DOHH2 (cell line): ENCODE measurements around the gene RNPEPL1.

Source experiments
- H3F3A ChIP-seq: fragments of 200-600 bp; sonication (generic), shearing (Covaris generic); 2 replicates; pipeline ENCODE4 v1.6.0; 2016; ENCODE audit warnings: antibody characterized with exemption, mild to moderate bottlenecking; ENCODE audit not compliant: control insufficient read depth, insufficient read depth
- H3K27ac ChIP-seq: fragments of 200-600 bp; sonication (generic); 2 replicates; pipeline ENCODE4 v1.5.1; 2014; ENCODE audit warnings: low read depth, mild to moderate bottlenecking, low read length, moderate library complexity
- H3K27me3 ChIP-seq: fragments of 200-600 bp; sonication (generic); 2 replicates; pipeline ENCODE4 v1.6.1; 2014; ENCODE audit warnings: mild to moderate bottlenecking, low read length, mixed read lengths; ENCODE audit not compliant: control insufficient read depth
- H3K36me3 ChIP-seq: fragments of 200-600 bp; sonication (generic); 2 replicates; pipeline ENCODE4 v1.6.1; 2014; ENCODE audit warnings: mild to moderate bottlenecking, low read length, moderate library complexity, mixed read lengths; ENCODE audit not compliant: control insufficient read depth
- H3K4me1 ChIP-seq: fragments of 200-600 bp; sonication (generic); 2 replicates; pipeline ENCODE4 v1.6.1; 2014; ENCODE audit warnings: mild to moderate bottlenecking, low read length, mixed read lengths; ENCODE audit not compliant: control insufficient read depth
- H3K4me2 ChIP-seq: fragments of 200-600 bp; sonication (generic); 2 replicates; pipeline ENCODE4 v1.6.0; 2014; ENCODE audit warnings: mild to moderate bottlenecking, low read length, moderate library complexity
- H3K4me3 ChIP-seq: fragments of 200-600 bp; sonication (generic); 2 replicates; pipeline ENCODE4 v1.5.1; 2014; ENCODE audit warnings: mild to moderate bottlenecking, low read length, mixed read lengths
- H3K79me2 ChIP-seq: fragments of 200-600 bp; sonication (generic); 2 replicates; pipeline ENCODE4 v1.6.1; 2014; ENCODE audit warnings: mild to moderate bottlenecking, low read length, mixed read lengths; ENCODE audit not compliant: control insufficient read depth
- H3K9me2 ChIP-seq: fragments of 200-600 bp; sonication (generic); replicated peaks from 2 replicates; pipeline ENCODE4 v1.6.1; 2014; ENCODE audit warnings: mild to moderate bottlenecking, low read length, mixed read lengths; ENCODE audit not compliant: control insufficient read depth
- H3K9me3 ChIP-seq: fragments of 200-600 bp; sonication (generic); 2 replicates; pipeline ENCODE4 v1.6.1; 2014; ENCODE audit warnings: antibody characterized with exemption, low read length, mixed read lengths; ENCODE audit not compliant: control insufficient read depth, insufficient read depth
- H4K20me1 ChIP-seq: fragments of 200-600 bp; sonication (generic); 2 replicates; pipeline ENCODE4 v1.6.0; 2014; ENCODE audit warnings: low read depth, mild to moderate bottlenecking, antibody characterized with exemption, low read length, moderate library complexity; ENCODE audit not compliant: control insufficient read depth, insufficient read depth
- EZH2phosphoT487 ChIP-seq: fragments of 200-600 bp; sonication (generic); IDR thresholded peaks from 2 replicates; pipeline ENCODE4 v1.6.1; 2017; ENCODE audit warnings: borderline replicate concordance, mild to moderate bottlenecking, antibody characterized with exemption, low read length, moderate library complexity, mixed read lengths
- TF ChIP-seq, protein P1 (sequence below): fragments of 200-600 bp; sonication (generic); IDR thresholded peaks from one replicate; pipeline ENCODE4 v1.5.1; 2014; ENCODE audit warnings: antibody characterized with exemption, mild to moderate bottlenecking, low read depth, low read length; ENCODE audit not compliant: poor library complexity, severe bottlenecking

Gene RNPEPL1

GRCh38 chr2:240557101-240557751, 11.1 kb upstream of the RNPEPL1 start:
- H3K4me2 ChIP-seq: no peak overlapping the region
- H3K9me2 ChIP-seq: no peaks in the 10 kb centered on the region
- peaks cover 89% of the 10 kb centered on the region for H3K79me2 ChIP-seq
- peaks cover 80% of the 10 kb centered on the region for H3K36me3 ChIP-seq
- TF ChIP-seq, protein P1, sequence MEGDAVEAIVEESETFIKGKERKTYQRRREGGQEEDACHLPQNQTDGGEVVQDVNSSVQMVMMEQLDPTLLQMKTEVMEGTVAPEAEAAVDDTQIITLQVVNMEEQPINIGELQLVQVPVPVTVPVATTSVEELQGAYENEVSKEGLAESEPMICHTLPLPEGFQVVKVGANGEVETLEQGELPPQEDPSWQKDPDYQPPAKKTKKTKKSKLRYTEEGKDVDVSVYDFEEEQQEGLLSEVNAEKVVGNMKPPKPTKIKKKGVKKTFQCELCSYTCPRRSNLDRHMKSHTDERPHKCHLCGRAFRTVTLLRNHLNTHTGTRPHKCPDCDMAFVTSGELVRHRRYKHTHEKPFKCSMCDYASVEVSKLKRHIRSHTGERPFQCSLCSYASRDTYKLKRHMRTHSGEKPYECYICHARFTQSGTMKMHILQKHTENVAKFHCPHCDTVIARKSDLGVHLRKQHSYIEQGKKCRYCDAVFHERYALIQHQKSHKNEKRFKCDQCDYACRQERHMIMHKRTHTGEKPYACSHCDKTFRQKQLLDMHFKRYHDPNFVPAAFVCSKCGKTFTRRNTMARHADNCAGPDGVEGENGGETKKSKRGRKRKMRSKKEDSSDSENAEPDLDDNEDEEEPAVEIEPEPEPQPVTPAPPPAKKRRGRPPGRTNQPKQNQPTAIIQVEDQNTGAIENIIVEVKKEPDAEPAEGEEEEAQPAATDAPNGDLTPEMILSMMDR: no peak
- no peak for TF ChIP-seq EZH2phosphoT487
- peaks cover 36% of the 10 kb centered on the region for H3K4me1 ChIP-seq
- no peak overlapping the region for H3K27ac ChIP-seq
- no peaks in the 10 kb centered on the region for H4K20me1 ChIP-seq
- H3K9me3 ChIP-seq: no peaks in the 10 kb centered on the region
- peaks cover 12% of the 10 kb centered on the region for H3F3A ChIP-seq
- H3K4me3 ChIP-seq: no peak overlapping the region
- H3K27me3 ChIP-seq: no peaks in the 10 kb centered on the region

- no peak within 1 kb of the TSS; the same call in 1 of the 2 replicates for H3K27ac ChIP-seq
- H4K20me1 ChIP-seq: no peaks in the 10 kb centered on the region
- no peak for TF ChIP-seq EZH2phosphoT487
- TF ChIP-seq, protein P1: no peak
- H3K4me2 ChIP-seq: peak within 1 kb of the TSS; percentile 71
- H3F3A ChIP-seq: peaks cover 11% of the 10 kb centered on the region
- H3K27me3 ChIP-seq: no peaks in the 10 kb centered on the region
- H3K9me2 ChIP-seq: no peaks in the 10 kb centered on the region
- no peaks in the 10 kb centered on the region for H3K9me3 ChIP-seq
- H3K79me2 ChIP-seq: peaks cover 93% of the 10 kb centered on the region
- H3K4me3 ChIP-seq: peak within 1 kb of the TSS; percentile 93
- H3K4me1 ChIP-seq: peaks cover 41% of the 10 kb centered on the region
- H3K36me3 ChIP-seq: peaks cover 80% of the 10 kb centered on the region
Observed at GRCh38 chr2:240557808-240558207, 10.5 kb upstream of the RNPEPL1 start, which contains the start of gene ANKMY1. TSS of gene ANKMY1 (minus strand) at chr2:240557988. CDS start at chr2:240557335, 653 bp downstream.

GRCh38 chr2:240558236-240558761, 10.0 kb upstream of the RNPEPL1 start:
- TF ChIP-seq, protein P1: no peak
- TF ChIP-seq EZH2phosphoT487: no peak
- no peaks in the 10 kb centered on the region for H4K20me1 ChIP-seq
- H3K36me3 ChIP-seq: peaks cover 80% of the 10 kb centered on the region
- H3K27me3 ChIP-seq: no peaks in the 10 kb centered on the region
- H3K4me1 ChIP-seq: peaks cover 43% of the 10 kb centered on the region
- peaks cover 92% of the 10 kb centered on the region for H3K79me2 ChIP-seq
- peak overlapping the region; percentile 71 for H3K4me2 ChIP-seq
- peaks cover 11% of the 10 kb centered on the region for H3F3A ChIP-seq
- H3K9me2 ChIP-seq: no peaks in the 10 kb centered on the region
- H3K9me3 ChIP-seq: no peaks in the 10 kb centered on the region
- no peak overlapping the region for H3K27ac ChIP-seq
- H3K4me3 ChIP-seq: peak overlapping the region; percentile 93; the same call in 1 of the 2 replicates
